Fibroblast of peridontal ligament (primary cell): Measurements from ENCODE around the gene TTC34.

ENCODE experiments used
- DNase-seq: peaks from one replicate; pipeline ENCODE4 v3.0.0-alpha.2; 2010; ENCODE audit errors: extremely low read depth

The TTC34 gene

GRCh38 chr1:2590233-2591141 lies 211.0 kb downstream of the TTC34 start:
- DNase-seq = no peak

- no peak for DNase-seq
These were observed 211.9 kb downstream of the TTC34 start for GRCh38 chr1:2589431-2590232.

DNA sequence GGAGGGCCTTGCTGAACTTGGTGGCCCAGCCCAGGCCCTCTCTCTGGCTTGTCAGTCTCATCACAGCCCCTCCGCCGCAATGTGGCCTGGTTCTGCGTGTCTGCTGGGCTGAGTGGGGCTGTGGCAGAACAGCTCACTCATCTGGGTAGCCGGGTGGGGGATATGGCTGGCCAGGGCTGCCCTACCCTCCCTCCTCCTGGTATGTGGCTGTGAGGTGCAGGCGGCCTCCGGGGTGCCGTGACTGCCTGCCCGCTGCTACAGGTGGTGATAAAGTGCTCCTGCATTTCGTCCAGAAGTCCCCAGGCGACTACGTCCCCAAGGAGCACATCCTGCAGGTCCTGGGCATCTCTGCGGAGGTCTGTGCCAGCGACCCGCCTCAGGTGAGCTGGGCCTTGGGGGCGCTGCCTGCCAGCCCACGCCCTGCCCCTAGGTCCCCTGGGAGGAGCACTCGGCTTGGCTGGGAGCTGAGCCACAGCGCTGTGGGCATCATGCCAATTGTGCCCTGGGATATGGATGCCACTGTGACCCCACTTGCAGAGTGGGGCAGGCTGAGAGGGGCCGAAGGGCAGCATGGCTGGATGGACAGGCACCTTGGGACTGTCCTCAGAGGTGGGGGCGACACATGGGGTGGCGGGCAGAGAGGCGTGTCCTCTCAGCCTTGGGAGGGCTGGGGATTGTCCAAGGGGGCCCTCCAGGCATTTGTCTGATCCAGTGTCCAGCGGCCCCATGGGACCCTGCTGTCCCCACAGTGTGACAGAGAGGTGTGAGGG lies 212.6 kb downstream of the TTC34 start:
- no peak for DNase-seq

DNA sequence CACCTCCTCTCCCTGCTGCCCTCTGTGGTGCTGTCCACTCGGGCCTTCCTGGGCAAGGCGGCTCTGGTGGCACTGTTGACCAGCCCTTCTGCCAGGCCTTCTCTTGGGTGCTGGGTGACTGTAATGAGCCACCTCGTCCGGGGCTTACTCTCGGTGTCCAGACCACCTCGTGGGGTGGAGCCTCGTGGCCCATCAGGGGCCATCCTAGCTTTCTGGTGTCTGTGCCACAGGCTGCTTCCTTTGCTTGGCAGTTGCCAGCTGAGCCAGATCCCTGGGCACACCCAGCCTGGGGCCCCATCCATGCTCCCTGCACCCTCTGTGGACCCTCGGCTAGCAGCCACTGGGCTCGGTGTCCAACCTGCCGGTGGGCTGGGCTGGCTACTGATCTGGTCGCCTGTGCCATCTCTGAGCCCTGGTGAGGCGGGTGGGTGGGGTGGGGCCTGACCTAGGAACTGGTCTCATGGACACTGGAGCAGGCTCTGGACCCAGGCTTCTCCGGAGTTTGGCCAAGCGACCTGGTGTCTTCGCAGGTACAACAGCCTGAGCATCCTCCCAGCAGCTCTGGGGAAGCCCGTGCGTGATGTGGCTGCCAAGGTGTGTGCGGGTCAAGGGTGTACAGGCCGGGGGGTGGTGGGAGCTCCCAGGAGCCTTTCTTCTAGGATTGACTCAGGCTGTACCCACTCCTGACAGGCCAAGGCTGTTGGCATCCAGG lies 213.5 kb downstream of the TTC34 start:
- no peak for DNase-seq

GRCh38 chr1:2587071-2587859 lies 214.2 kb downstream of the TTC34 start:
- no peak for DNase-seq

GRCh38 chr1:2586154-2587070 lies 215.1 kb downstream of the TTC34 start, which contains the start of gene PRXL2B:
TSS of gene PRXL2B (plus strand) at chr1:2586777. CDS start at chr1:2586886, 109 bp downstream.
- peak; percentile 98 for DNase-seq
